ENCODE results near the gene CATSPER3. TPM values are rescaled to one million over a fixed set of nuclear protein-coding genes. Genes with fewer than 3 reads are reported as not detected.

CATSPER3 gene
- total RNA-seq, 1 donor, result 0.36 TPM

GRCh38 chr5:135048930-135049329 lies 81.2 kb downstream of the CATSPER3 start:
- TF ChIP-seq CTCF (IDR thresholded peaks at IDR 0.05; ENCODE audit: extremely low read depth, low read depth, low read length), result no peak
- peaks cover 2% of the 10 kb centered on the region for H4K20me1 ChIP-seq (ENCODE audit: insufficient read depth, low read length)
- H3K27ac ChIP-seq (ENCODE audit: low read depth, low read length), result no peak overlapping the region
- no peak overlapping the region for H2AFZ ChIP-seq (ENCODE audit: low read length)
- DNase-seq (ENCODE audit: insufficient read length, low spot score, missing footprints), result no peak
- no peak overlapping the region for H3K4me2 ChIP-seq (ENCODE audit: insufficient read depth, low read length)
- H3K9me3 ChIP-seq (ENCODE audit: low read depth, low read length), result no peaks in the 10 kb centered on the region
- H3K4me1 ChIP-seq (ENCODE audit: insufficient read depth, low read length), result no peaks in the 10 kb centered on the region
- H3K4me3 ChIP-seq (ENCODE audit: insufficient read depth, low read length), result no peak overlapping the region
- peaks cover 23% of the 10 kb centered on the region for H3K27me3 ChIP-seq (ENCODE audit: insufficient read depth, low read length)
- no peaks in the 10 kb centered on the region for H3K36me3 ChIP-seq (ENCODE audit: insufficient read depth, low read length)
- no peaks in the 10 kb centered on the region for H3K79me2 ChIP-seq (ENCODE audit: insufficient read depth, low read length)

- Histone ChIP-seq H3K4me2 (ENCODE audit: insufficient read depth, low read length) (no peak overlapping the region), H2AFZ (ENCODE audit: low read length) (no peak overlapping the region), H3K4me3 (ENCODE audit: insufficient read depth, low read length) (no peak overlapping the region), H3K9me3 (ENCODE audit: low read depth, low read length) (no peaks in the 10 kb centered on the region), H3K36me3 (ENCODE audit: insufficient read depth, low read length) (no peaks in the 10 kb centered on the region), H3K27ac (ENCODE audit: low read depth, low read length) (no peak overlapping the region), H4K20me1 (ENCODE audit: insufficient read depth, low read length) (no peaks in the 10 kb centered on the region), H3K27me3 (ENCODE audit: insufficient read depth, low read length) (peaks cover 20% of the 10 kb centered on the region), H3K79me2 (ENCODE audit: insufficient read depth, low read length) (no peaks in the 10 kb centered on the region), H3K4me1 (ENCODE audit: insufficient read depth, low read length) (no peaks in the 10 kb centered on the region)
- TF ChIP-seq CTCF (IDR thresholded peaks at IDR 0.05; ENCODE audit: extremely low read depth, low read depth, low read length), result no peak
- peak; percentile 37 for DNase-seq (ENCODE audit: insufficient read length, low spot score, missing footprints)
These were observed 82.6 kb downstream of the CATSPER3 start for GRCh38 chr5:135050244-135050767.

GRCh38 chr5:135051399-135051798 lies 83.7 kb downstream of the CATSPER3 start:
- peak; percentile 43 for DNase-seq (ENCODE audit: insufficient read length, low spot score, missing footprints)

GRCh38 chr5:135051872-135052271 lies 84.2 kb downstream of the CATSPER3 start:
- no peak for TF ChIP-seq CTCF (IDR thresholded peaks at IDR 0.05; ENCODE audit: extremely low read depth, low read depth, low read length)
- Histone ChIP-seq H3K4me2 (ENCODE audit: insufficient read depth, low read length) (no peak overlapping the region), H3K4me3 (ENCODE audit: insufficient read depth, low read length) (no peak overlapping the region), H4K20me1 (ENCODE audit: insufficient read depth, low read length) (no peaks in the 10 kb centered on the region), H3K4me1 (ENCODE audit: insufficient read depth, low read length) (no peaks in the 10 kb centered on the region), H3K27me3 (ENCODE audit: insufficient read depth, low read length) (peaks cover 12% of the 10 kb centered on the region), H3K79me2 (ENCODE audit: insufficient read depth, low read length) (no peaks in the 10 kb centered on the region), H3K36me3 (ENCODE audit: insufficient read depth, low read length) (no peaks in the 10 kb centered on the region), H2AFZ (ENCODE audit: low read length) (no peak overlapping the region), H3K27ac (ENCODE audit: low read depth, low read length) (no peak overlapping the region), H3K9me3 (ENCODE audit: low read depth, low read length) (no peaks in the 10 kb centered on the region)
- DNase-seq (ENCODE audit: insufficient read length, low spot score, missing footprints), result peak; percentile 37

More at GRCh38 chr5:135051399-135051798, 83.7 kb downstream of the CATSPER3 start:
- Histone ChIP-seq H4K20me1 (ENCODE audit: insufficient read depth, low read length) (no peaks in the 10 kb centered on the region), H3K27me3 (ENCODE audit: insufficient read depth, low read length) (peaks cover 12% of the 10 kb centered on the region), H3K9me3 (ENCODE audit: low read depth, low read length) (no peaks in the 10 kb centered on the region), H3K27ac (ENCODE audit: low read depth, low read length) (no peak overlapping the region), H3K36me3 (ENCODE audit: insufficient read depth, low read length) (no peaks in the 10 kb centered on the region), H3K4me1 (ENCODE audit: insufficient read depth, low read length) (no peaks in the 10 kb centered on the region), H3K4me3 (ENCODE audit: insufficient read depth, low read length) (no peak overlapping the region), H2AFZ (ENCODE audit: low read length) (no peak overlapping the region), H3K4me2 (ENCODE audit: insufficient read depth, low read length) (no peak overlapping the region), H3K79me2 (ENCODE audit: insufficient read depth, low read length) (no peaks in the 10 kb centered on the region)
- no peak for TF ChIP-seq CTCF (IDR thresholded peaks at IDR 0.05; ENCODE audit: extremely low read depth, low read depth, low read length)
